Left ventricle myocardium inferior (tissue), 1 donor: ENCODE data around the gene APLF. TPM values are rescaled to one million over a fixed set of nuclear protein-coding genes. Genes with fewer than 3 reads are reported as not detected.

Source experiments
- DNase-seq: peaks from one replicate; pipeline ENCODE4 v3.0.0-alpha.2; 2020
- H3K27ac ChIP-seq: fragments of 200-600 bp; replicated peaks from 2 replicates; pipeline ENCODE4 v1.8.0; 2021
- H3K27me3 ChIP-seq: fragments of 200-600 bp; 2 replicates; pipeline ENCODE4 v1.8.0; 2021; ENCODE audit warnings: low read depth
- H3K36me3 ChIP-seq: fragments of 200-600 bp; 2 replicates; pipeline ENCODE4 v1.8.0; 2021
- H3K4me1 ChIP-seq: fragments of 200-600 bp; 2 replicates; pipeline ENCODE4 v1.8.0; 2021
- H3K4me3 ChIP-seq: fragments of 200-600 bp; 2 replicates; pipeline ENCODE4 v1.8.0; 2021; ENCODE audit warnings: mild to moderate bottlenecking, moderate library complexity
- H3K9me3 ChIP-seq: fragments of 200-600 bp; replicated peaks from 2 replicates; pipeline ENCODE4 v1.8.0; 2021
- intact Hi-C: fragments of 100-400 bp; cut with micrococcal nuclease; formaldehyde crosslinking; loops from one replicate; pipeline ENCODE4 v1.11.0; 2022
- total RNA-seq: library from RNA; stranded (reverse); fragmentation: NEBNext Ultra II Directional; extraction: Animal tissue kit (Norgen Biotek cat#: 25700); gene quantifications from one replicate; pipeline ENCODE4 v1.2.1, GENCODE V29; 2021
- TF ChIP-seq, protein P1 (sequence below): fragments of 200-600 bp; IDR thresholded peaks from 2 replicates; pipeline ENCODE4 v1.8.0; 2021; ENCODE audit warnings: antibody characterized with exemption, mild to moderate bottlenecking, borderline replicate concordance
- donor health status: DM: no; HTN: yes; CAD: no; lungs with severe emphysema.

APLF gene
- total RNA-seq, 1 donor from 2014 or later: 4.8 TPM

DNA sequence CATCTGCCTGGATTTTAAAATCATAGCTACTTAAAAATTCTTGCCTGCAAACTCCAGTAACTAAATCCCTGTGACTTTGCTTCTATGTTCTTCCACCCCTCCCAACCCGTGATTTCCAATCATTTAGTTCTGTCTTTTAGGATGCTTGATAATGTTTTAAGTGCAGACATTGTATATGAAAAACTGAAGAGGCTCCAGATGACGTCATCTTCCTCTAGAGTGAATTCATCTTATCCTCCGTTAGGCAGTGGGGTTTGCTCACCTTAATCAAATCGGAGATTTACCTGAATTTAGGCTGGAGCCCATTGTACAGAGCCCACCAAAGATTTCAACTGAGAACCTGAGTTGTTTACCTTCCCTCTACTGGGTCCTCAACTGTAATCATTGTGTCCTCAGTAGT, 11.2 kb upstream of the APLF start:
- no peaks in the 10 kb centered on the region for H3K27me3 ChIP-seq
- intact Hi-C loops: no loop called here
- DNase-seq: no peak
- TF ChIP-seq, protein P1, sequence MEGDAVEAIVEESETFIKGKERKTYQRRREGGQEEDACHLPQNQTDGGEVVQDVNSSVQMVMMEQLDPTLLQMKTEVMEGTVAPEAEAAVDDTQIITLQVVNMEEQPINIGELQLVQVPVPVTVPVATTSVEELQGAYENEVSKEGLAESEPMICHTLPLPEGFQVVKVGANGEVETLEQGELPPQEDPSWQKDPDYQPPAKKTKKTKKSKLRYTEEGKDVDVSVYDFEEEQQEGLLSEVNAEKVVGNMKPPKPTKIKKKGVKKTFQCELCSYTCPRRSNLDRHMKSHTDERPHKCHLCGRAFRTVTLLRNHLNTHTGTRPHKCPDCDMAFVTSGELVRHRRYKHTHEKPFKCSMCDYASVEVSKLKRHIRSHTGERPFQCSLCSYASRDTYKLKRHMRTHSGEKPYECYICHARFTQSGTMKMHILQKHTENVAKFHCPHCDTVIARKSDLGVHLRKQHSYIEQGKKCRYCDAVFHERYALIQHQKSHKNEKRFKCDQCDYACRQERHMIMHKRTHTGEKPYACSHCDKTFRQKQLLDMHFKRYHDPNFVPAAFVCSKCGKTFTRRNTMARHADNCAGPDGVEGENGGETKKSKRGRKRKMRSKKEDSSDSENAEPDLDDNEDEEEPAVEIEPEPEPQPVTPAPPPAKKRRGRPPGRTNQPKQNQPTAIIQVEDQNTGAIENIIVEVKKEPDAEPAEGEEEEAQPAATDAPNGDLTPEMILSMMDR: no peak
- H3K9me3 ChIP-seq: no peaks in the 10 kb centered on the region
- no peaks in the 10 kb centered on the region for H3K36me3 ChIP-seq
- no peaks in the 10 kb centered on the region for H3K4me1 ChIP-seq
- H3K27ac ChIP-seq: no peak overlapping the region
- no peak overlapping the region for H3K4me3 ChIP-seq

DNA sequence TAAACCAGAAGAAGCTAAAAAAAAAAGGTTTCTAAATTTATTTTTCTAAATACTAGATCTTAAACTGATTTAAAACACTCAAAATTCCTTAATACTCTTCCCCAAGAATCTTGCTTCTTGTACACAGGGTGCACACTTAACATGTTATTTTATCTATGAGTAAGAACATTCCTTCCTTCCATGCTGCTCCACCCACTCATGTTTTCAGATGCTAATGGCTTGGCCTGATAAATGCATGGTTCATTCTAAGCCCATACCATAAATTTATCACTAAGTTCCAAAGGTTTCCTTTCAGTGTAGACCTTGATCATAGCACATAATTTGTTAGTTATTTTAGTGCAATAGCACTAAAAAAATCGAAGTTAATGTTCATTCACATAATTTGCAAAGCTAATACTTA, 8.4 kb upstream of the APLF start:
- Histone ChIP-seq H3K27me3 (no peaks in the 10 kb centered on the region), H3K27ac (no peak overlapping the region), H3K4me3 (no peak overlapping the region), H3K36me3 (no peaks in the 10 kb centered on the region), H3K9me3 (no peaks in the 10 kb centered on the region), H3K4me1 (peaks cover 6% of the 10 kb centered on the region)
- no peak for DNase-seq
- TF ChIP-seq, protein P1: no peak
- intact Hi-C loops: no loop called here

DNA sequence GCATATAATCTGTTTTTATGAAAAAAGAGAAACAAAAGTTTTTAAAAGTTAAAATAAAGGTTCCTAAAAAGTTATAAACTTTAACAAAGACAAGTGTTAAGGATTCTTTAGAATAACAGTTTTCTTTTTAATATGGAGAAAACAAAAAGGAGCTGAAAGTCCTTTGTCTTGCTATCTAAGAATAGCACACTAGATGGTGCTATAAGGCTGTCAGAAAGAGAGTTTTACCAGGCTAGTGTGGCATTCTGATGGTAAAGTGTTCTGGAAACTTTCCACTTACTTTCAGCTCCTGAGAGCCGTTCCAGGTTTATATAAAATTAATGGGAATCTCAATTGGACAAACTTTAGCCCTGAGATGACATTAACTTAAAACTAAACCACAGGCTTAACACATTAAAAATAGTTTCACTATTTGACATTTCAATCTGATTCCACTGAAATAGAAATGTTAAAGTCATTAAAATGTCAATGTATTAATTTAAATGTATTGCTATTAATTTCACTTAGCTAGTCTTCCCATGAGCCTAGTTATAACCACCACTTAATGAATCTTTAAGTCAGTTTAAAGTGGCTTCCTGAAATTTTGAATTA, 4.0 kb upstream of the APLF start:
- H3K27me3 ChIP-seq: no peaks in the 10 kb centered on the region
- TF ChIP-seq, protein P1: peak; percentile 83
- no peak for DNase-seq
- intact Hi-C loops: loop anchor here (10.0 kb wide), 1 partner anchor 461 kb away; no protein-coding TSS in a partner anchor
- no peaks in the 10 kb centered on the region for H3K36me3 ChIP-seq
- no peak overlapping the region for H3K27ac ChIP-seq
- peaks cover 31% of the 10 kb centered on the region for H3K4me1 ChIP-seq
- no peaks in the 10 kb centered on the region for H3K9me3 ChIP-seq
- H3K4me3 ChIP-seq: no peak overlapping the region

DNA sequence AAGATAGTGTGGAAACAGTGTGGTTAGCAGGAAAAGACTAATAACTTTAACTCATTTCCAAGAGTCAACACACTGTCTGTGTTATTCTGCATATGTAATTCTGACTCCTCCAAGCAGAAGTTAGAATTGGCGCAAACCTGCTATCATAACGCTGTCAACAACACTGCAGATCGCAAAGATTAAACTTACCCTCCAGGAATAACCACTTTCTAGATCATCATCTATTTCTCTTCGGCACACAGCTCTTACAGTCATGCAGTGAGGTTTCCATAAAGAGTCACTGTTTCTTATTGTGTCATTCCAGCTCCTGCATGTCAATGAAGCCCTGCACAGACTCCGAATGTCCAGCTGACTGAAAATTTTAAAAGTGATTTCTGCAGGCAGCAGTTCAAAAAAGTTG, 2.7 kb upstream of the APLF start:
- H3K27ac ChIP-seq: no peak overlapping the region
- intact Hi-C loops: loop anchor here (10.0 kb wide), 1 partner anchor 460 kb away; no protein-coding TSS in a partner anchor
- H3K36me3 ChIP-seq: no peaks in the 10 kb centered on the region
- no peaks in the 10 kb centered on the region for H3K9me3 ChIP-seq
- no peak overlapping the region for H3K4me3 ChIP-seq
- TF ChIP-seq, protein P1: no peak
- no peaks in the 10 kb centered on the region for H3K27me3 ChIP-seq
- peaks cover 35% of the 10 kb centered on the region for H3K4me1 ChIP-seq
- no peak for DNase-seq

DNA sequence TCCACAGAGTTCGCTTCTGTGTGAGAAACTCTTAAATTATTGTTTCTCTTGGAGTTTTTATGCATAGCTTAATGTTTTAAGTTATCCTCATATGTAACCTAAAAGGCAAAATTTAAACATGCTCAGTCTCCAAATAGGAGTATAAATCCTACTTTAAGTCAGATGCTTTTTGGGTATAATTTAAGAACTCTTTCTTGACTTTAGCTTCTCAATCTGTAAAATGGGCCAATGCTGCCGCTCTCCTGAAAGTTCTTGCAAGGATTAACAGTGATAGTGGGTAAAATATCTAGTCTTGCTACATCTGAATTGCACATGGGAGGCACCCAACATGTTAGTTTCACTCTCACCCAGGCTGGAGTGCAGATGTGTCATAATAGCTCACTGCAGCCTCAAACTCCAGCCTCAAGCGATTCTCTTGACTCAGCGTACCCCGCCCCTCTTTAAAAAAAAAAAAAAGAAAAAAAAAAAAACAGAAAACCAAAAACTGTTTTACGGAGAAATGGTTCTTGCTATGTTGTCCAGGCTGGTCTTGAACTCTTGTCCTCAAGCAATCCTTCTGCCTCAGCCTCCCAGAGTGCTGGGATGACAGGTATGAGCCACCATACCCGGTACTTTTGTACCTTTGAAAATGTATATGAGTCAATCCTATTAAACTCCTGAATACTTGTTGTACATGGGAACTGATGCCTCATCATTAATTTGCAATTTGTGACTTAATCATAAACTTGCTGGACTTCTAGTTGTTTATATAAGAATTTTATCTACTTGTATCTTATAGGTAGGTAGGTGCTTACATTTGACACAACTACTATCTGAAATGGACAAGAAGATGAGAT, 2.1 kb upstream of the APLF start:
- intact Hi-C loops: loop anchor here (10.0 kb wide), 1 partner anchor 460 kb away; no protein-coding TSS in a partner anchor
- Histone ChIP-seq H3K27ac (no peak overlapping the region), H3K27me3 (no peaks in the 10 kb centered on the region), H3K9me3 (no peaks in the 10 kb centered on the region), H3K4me1 (peaks cover 35% of the 10 kb centered on the region), H3K36me3 (no peaks in the 10 kb centered on the region), H3K4me3 (no peak overlapping the region)
- no peak for DNase-seq
- TF ChIP-seq, protein P1: no peak
